GM23338 (cell line): ENCODE results near the gene LRRC58. TPM values are rescaled to one million over a fixed set of nuclear protein-coding genes. Genes with fewer than 3 reads are reported as not detected.

Experiments
- ATAC-seq: fragments of 200-7000 bp; cut with Tn5 transposase; 3 replicates; pipeline ENCODE4 v1.9.1; 2020
- DNase-seq: peaks from one replicate; pipeline ENCODE4 v3.0.0-alpha.2; 2015; ENCODE audit warnings: low spot score
- H2AFZ ChIP-seq: fragments of 200-600 bp; sonication (generic); 2 replicates; pipeline ENCODE4 v1.8.0; 2016; ENCODE audit warnings: antibody characterized with exemption, mild to moderate bottlenecking, moderate library complexity
- H3F3A ChIP-seq: fragments of 200-600 bp; sonication (generic); replicated peaks from 2 replicates; pipeline ENCODE4 v1.8.0; 2017; ENCODE audit warnings: antibody characterized with exemption, mixed run types, low read depth
- H3K27ac ChIP-seq: fragments of 200-600 bp; sonication (generic); 2 replicates; pipeline ENCODE4 v1.6.1; 2016; ENCODE audit warnings: low read depth
- H3K27me3 ChIP-seq: fragments of 200-600 bp; sonication (generic); 2 replicates; pipeline ENCODE4 v1.8.0; 2016; ENCODE audit warnings: mild to moderate bottlenecking, mixed run types, moderate library complexity; ENCODE audit not compliant: insufficient read depth
- H3K36me3 ChIP-seq: fragments of 200-600 bp; sonication (generic); 2 replicates; pipeline ENCODE4 v1.8.0; 2016; ENCODE audit warnings: mild to moderate bottlenecking; ENCODE audit not compliant: insufficient read depth
- H3K4me1 ChIP-seq: fragments of 200-600 bp; sonication (generic); 2 replicates; pipeline ENCODE4 v1.8.0; 2016; ENCODE audit warnings: mild to moderate bottlenecking, moderate library complexity; ENCODE audit not compliant: insufficient read depth
- H3K4me2 ChIP-seq: fragments of 200-600 bp; sonication (generic); 2 replicates; pipeline ENCODE4 v1.7.1; 2017; ENCODE audit warnings: mixed run types
- H3K4me3 ChIP-seq: fragments of 200-600 bp; sonication (generic); 2 replicates; pipeline ENCODE4 v1.6.1; 2016; ENCODE audit warnings: mixed run types
- H3K79me2 ChIP-seq: fragments of 200-600 bp; sonication (generic); replicated peaks from 2 replicates; pipeline ENCODE4 v1.8.0; 2017; ENCODE audit warnings: mild to moderate bottlenecking; ENCODE audit not compliant: insufficient read depth
- H3K9me2 ChIP-seq: fragments of 200-600 bp; sonication (generic); 2 replicates; pipeline ENCODE4 v1.8.0; 2017; ENCODE audit not compliant: insufficient read depth
- H4K20me1 ChIP-seq: fragments of 200-600 bp; sonication (generic); replicated peaks from 2 replicates; pipeline ENCODE4 v1.8.0; 2017; ENCODE audit warnings: mild to moderate bottlenecking; ENCODE audit not compliant: insufficient read depth
- H3K27ac Mint-ChIP-seq: 2 replicates; pipeline ENCODE4 v1.8.0; 2020; ENCODE audit warnings: inconsistent platforms, mild to moderate bottlenecking, moderate library complexity, mixed read lengths
- H3K27me3 Mint-ChIP-seq: 3 replicates; pipeline ENCODE4 v1.8.0; 2022; ENCODE audit warnings: low read depth, mild to moderate bottlenecking, moderate library complexity, mixed read lengths, inconsistent platforms; ENCODE audit not compliant: insufficient read depth, poor library complexity
- H3K36me3 Mint-ChIP-seq: 3 replicates; pipeline ENCODE4 v1.8.0; 2021; ENCODE audit warnings: low read depth, mild to moderate bottlenecking, inconsistent platforms, moderate library complexity, mixed read lengths
- H3K4me1 Mint-ChIP-seq: 3 replicates; pipeline ENCODE4 v1.8.0; 2020; ENCODE audit warnings: mild to moderate bottlenecking, inconsistent platforms, mixed read lengths
- H3K4me3 Mint-ChIP-seq: 3 replicates; pipeline ENCODE4 v1.8.0; 2021; ENCODE audit warnings: moderate library complexity, mild to moderate bottlenecking, inconsistent platforms, mixed read lengths
- H3K9me3 Mint-ChIP-seq: 3 replicates; pipeline ENCODE4 v1.8.0; 2020; ENCODE audit warnings: moderate library complexity, mild to moderate bottlenecking, inconsistent platforms, mixed read lengths
- CTCF ChIP-seq, 2 experiments: fragments of 200-600 bp in 1 of 2; sonication (generic) in 1 of 2; conservative IDR thresholded peaks; 2 replicates each; pipeline versions ENCODE4 v1.5.1 to v1.6.1; 2016 to 2017; ENCODE audit warnings: antibody characterized with exemption in 2 of 2, low read depth in 2 of 2, mild to moderate bottlenecking in 2 of 2, moderate library complexity in 1 of 2
- ETS1 ChIP-seq: IDR thresholded peaks from 2 replicates; pipeline ENCODE4 v1.6.1; 2016; ENCODE audit warnings: antibody characterized with exemption
- EZH2 ChIP-seq: fragments of 200-600 bp; sonication (generic); IDR thresholded peaks from one replicate; pipeline ENCODE4 v1.8.0; 2017; ENCODE audit warnings: antibody characterized with exemption, mild to moderate bottlenecking, low read depth; ENCODE audit not compliant: unreplicated experiment
- EZH2phosphoT487 ChIP-seq: fragments of 200-600 bp; sonication (generic); IDR thresholded peaks from one replicate; pipeline ENCODE4 v1.8.1; 2018; ENCODE audit warnings: antibody characterized with exemption; ENCODE audit not compliant: unreplicated experiment
- POLR2AphosphoS5 ChIP-seq: IDR thresholded peaks from 2 replicates; pipeline ENCODE4 v1.6.1; 2016; ENCODE audit warnings: antibody characterized with exemption, low read depth
- REST ChIP-seq: IDR thresholded peaks from one replicate; pipeline ENCODE4 v1.6.1; 2018; ENCODE audit warnings: antibody characterized with exemption; ENCODE audit not compliant: unreplicated experiment
- long read RNA-seq: library from polyadenylated mRNA; unstranded; transcript quantifications from one replicate; pipeline ENCODE4 v2.0.0, GENCODE V29; 2020; ENCODE audit not compliant: unreplicated experiment
- polyA plus RNA-seq: library from polyadenylated mRNA; unstranded; fragments of >200 nt; fragmentation: Nextera tagmentation; extraction: Ambion mirVana; gene quantifications from 2 replicates; pipeline ENCODE4 v1.2.1, GENCODE V29; 2016
- total RNA-seq: library from RNA; depleted of rRNA; stranded (reverse); fragments of >200 nt; shearing (Covaris generic); gene quantifications from 2 replicates; pipeline ENCODE4 v1.2.3, GENCODE V29; 2014; rRNA removed

Gene LRRC58
- total RNA-seq (23.8 and 25.6 TPM in 2 replicates), polyA plus RNA-seq (5.8 and 7.0 TPM in 2 replicates)
- long read RNA-seq, full-length matches to known transcripts = 3 of 7 reads
- long read RNA-seq, partial matches to known transcripts = 0 of 7 reads
- long read RNA-seq, other reads (novel, unspliced or antisense) = 4 of 7 reads

GRCh38 chr3:120348991-120349854, at the start of gene LRRC58:
TSS of gene LRRC58 (minus strand) at chr3:120349354. CDS start at chr3:120349243, 111 bp downstream.
- peak in 1 of 2 experiments; percentile 33; a peak in 2 of 4 replicates for TF ChIP-seq CTCF (conservative IDR thresholded peaks at IDR 0.05; ENCODE audit: low read depth in 2 of 2)
- TF ChIP-seq REST = no peak
- no peak for TF ChIP-seq ETS1
- no peak for TF ChIP-seq EZH2phosphoT487
- TF ChIP-seq EZH2 = no peak
- peak; percentile 72 for TF ChIP-seq POLR2AphosphoS5

More at GRCh38 chr3:120348991-120349854, at the start of gene LRRC58:
- Mint-ChIP-seq H3K27ac (peak within 1 kb of the TSS; percentile 81; the same call in 1 of the 2 replicates), H3K4me1 (peaks cover 21% of the 10 kb centered on the region), H3K36me3 (peaks cover 6% of the 10 kb centered on the region; the same call in 2 of the 3 replicates), H3K4me3 (peak within 1 kb of the TSS; percentile 89), H3K9me3 (no peaks in the 10 kb centered on the region), H3K27me3 (peaks cover 9% of the 10 kb centered on the region)
- Histone ChIP-seq H3K4me2 (peak within 1 kb of the TSS; percentile 93), H3K4me1 (peaks cover 10% of the 10 kb centered on the region), H3K79me2 (peaks cover 38% of the 10 kb centered on the region), H3K4me3 (peak within 1 kb of the TSS; percentile 84), H3F3A (no peaks in the 10 kb centered on the region; the same call in 1 of the 2 replicates), H4K20me1 (peaks cover 4% of the 10 kb centered on the region; the same call in 1 of the 2 replicates), H3K36me3 (no peaks in the 10 kb centered on the region), H3K27ac (no peak within 1 kb of the TSS), H3K27me3 (peaks cover 22% of the 10 kb centered on the region), H3K9me2 (no peaks in the 10 kb centered on the region), H2AFZ (peak within 1 kb of the TSS; percentile 87)
- peak; percentile 82 for ATAC-seq
- DNase-seq = peak; percentile 90
